Measurements from ENCODE around the gene PLCD3. TPM values are rescaled to one million over a fixed set of nuclear protein-coding genes. Genes with fewer than 3 reads are reported as not detected.

The PLCD3 gene
- total and polyA plus RNA-seq, 11 donors, result 92.8 to 207 (median 114) TPM

DNA sequence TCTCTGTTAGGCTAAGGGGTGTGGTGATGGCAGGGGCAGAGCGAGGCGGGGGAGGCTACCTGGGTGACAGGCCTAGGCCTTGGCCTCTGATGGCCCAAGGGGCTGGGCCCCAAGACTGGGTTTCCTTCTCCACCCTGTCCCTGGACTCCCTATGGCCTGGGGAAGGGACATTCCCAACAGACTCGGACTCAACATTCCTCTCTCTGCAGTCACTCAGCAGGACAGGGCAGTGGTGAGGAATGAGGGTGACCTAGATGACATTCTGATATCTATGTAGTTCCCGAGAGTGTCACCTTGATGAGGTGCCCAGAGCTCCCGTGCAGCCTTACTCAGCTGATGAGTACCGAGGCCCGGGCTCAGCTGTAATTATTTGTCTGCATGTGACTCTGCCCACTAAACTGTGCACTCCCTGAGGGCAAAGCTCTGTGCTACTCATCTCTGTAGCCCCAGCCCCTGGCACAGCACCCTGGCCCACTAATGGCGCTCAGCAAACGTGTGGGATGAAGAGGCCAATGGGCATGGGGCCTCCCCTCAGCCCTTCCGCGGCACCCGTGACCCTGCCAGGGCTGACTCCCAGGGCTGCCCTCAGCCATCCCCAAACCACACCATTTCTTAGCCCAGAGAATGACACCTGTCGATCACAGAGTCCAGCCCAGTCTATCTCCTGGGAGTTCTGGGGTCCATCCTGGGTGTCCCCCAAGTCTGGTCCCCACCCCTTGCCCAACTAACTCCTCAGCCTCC is 2.2 kb downstream of the PLCD3 start:
- Histone ChIP-seq H3K9me3 (no peaks in the 10 kb centered on the region), H3K36me3 (no peaks in the 10 kb centered on the region), H3K4me3 (peak overlapping the region in 2 of 12 donors; percentile 7 to 89), H3K27ac (peak overlapping the region in 11 of 12 donors; percentile 77 to 99 (median 85)), H3K27me3 (no peaks in the 10 kb centered on the region), H3K4me1 (peaks cover 8 to 67% (median 51%) of the 10 kb centered on the region in 12 donors)
- TF ChIP-seq, protein P1, sequence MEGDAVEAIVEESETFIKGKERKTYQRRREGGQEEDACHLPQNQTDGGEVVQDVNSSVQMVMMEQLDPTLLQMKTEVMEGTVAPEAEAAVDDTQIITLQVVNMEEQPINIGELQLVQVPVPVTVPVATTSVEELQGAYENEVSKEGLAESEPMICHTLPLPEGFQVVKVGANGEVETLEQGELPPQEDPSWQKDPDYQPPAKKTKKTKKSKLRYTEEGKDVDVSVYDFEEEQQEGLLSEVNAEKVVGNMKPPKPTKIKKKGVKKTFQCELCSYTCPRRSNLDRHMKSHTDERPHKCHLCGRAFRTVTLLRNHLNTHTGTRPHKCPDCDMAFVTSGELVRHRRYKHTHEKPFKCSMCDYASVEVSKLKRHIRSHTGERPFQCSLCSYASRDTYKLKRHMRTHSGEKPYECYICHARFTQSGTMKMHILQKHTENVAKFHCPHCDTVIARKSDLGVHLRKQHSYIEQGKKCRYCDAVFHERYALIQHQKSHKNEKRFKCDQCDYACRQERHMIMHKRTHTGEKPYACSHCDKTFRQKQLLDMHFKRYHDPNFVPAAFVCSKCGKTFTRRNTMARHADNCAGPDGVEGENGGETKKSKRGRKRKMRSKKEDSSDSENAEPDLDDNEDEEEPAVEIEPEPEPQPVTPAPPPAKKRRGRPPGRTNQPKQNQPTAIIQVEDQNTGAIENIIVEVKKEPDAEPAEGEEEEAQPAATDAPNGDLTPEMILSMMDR (IDR thresholded peaks at IDR 0.05), result no peak
- no peak for TF ChIP-seq POLR2A (IDR thresholded peaks at IDR 0.05)
- ATAC-seq, result peak in 1 of 4 donors; percentile 0
- WGBS, 4 donors, result 49 to 60% (median 57%) methylated on average over 12 to 13 of the region's 13 CpGs
- intact Hi-C loops (cut with DNase I), result loop anchor here in 9 of 10 donors (2.0 to 10.0 kb wide), 7 partner anchors 33 to 355 kb away; partner anchors contain the start of genes DCAKD (in 1 of the 9) and NMT1 (in 1 of the 9)
- DNase-seq, result peak in 3 of 5 donors; percentile 17 to 47 (median 32)

DNA sequence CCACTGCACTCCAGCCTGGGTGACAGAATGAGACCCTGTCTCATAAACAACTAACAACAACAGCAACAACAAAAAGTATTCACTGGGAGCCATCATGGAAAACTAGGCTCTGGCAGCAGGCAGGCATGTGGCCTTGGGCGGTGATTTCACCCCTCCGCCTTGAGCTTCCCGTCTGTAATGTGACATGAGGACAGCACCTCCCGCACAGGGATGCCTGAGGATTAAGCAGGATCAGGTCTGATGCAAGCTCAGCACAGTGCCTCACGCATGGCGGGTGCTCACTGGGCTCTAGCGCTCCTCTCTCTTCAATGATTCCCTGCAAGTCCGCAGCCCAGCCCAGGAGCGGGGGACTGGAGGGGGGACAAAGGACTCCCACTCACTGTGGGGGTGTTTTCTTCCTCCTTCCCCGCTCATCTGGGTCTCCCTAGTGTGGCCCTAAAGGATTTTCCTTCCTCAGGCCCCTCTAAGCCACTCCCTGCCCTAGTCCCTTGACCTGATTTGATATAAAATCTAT is 2.8 kb downstream of the PLCD3 start:
- intact Hi-C loops (cut with DNase I), result loop anchor here in 3 of 10 donors (2.0 to 10.0 kb wide), 2 partner anchors 37 to 355 kb away; no protein-coding TSS in a partner anchor
- Histone ChIP-seq H3K4me3 (peak overlapping the region in 1 of 12 donors; percentile 7), H3K9me3 (no peaks in the 10 kb centered on the region), H3K36me3 (no peaks in the 10 kb centered on the region), H3K27me3 (no peaks in the 10 kb centered on the region), H3K4me1 (peaks cover 10 to 69% (median 54%) of the 10 kb centered on the region in 12 donors), H3K27ac (peak overlapping the region in 11 of 12 donors; percentile 77 to 99 (median 85))
- TF ChIP-seq POLR2A (IDR thresholded peaks at IDR 0.05), result no peak
- TF ChIP-seq, protein P1 (IDR thresholded peaks at IDR 0.05), result no peak
- ATAC-seq (peak in 2 of 4 donors; percentile 19 to 21), DNase-seq (peak; percentile 39 to 76 (median 62))
- WGBS, 4 donors, result 46 to 54% (median 49%) methylated on average over 10 of the region's 10 CpGs

DNA sequence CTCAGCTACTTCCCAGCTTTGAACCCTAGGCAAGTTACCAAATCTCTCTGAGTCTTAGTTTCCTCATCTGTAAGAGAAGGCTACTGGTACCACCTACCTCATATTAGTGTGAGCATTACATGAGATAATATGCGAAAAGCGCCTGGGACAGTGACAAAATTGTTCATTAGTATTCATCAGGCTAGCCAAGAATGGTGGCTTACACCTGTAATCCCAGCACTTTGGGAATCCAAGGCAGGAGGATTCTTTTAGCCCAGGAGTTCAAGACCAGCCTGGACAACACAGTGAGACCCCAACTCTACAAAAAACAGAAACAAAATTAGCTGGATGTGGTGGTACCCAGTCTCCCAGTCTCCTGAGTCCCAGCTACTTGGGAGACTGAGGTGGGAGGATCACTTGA is 3.3 kb downstream of the PLCD3 start:
- TF ChIP-seq, protein P1 (IDR thresholded peaks at IDR 0.05), result no peak
- TF ChIP-seq POLR2A (IDR thresholded peaks at IDR 0.05), result no peak
- Histone ChIP-seq H3K36me3 (no peaks in the 10 kb centered on the region), H3K4me3 (no peak overlapping the region), H3K4me1 (peaks cover 14 to 74% (median 58%) of the 10 kb centered on the region in 12 donors), H3K9me3 (no peaks in the 10 kb centered on the region), H3K27ac (peak overlapping the region in 11 of 12 donors; percentile 77 to 99 (median 85)), H3K27me3 (no peaks in the 10 kb centered on the region)
- DNase-seq (no peak), ATAC-seq (no peak)
- 96 to 100% (median 97%) methylated on average over 2 of the region's 2 CpGs for WGBS, 4 donors
- intact Hi-C loops (cut with DNase I), result loop anchor here in 3 of 10 donors (2.0 to 10.0 kb wide), 2 partner anchors 36 to 354 kb away; no protein-coding TSS in a partner anchor

DNA sequence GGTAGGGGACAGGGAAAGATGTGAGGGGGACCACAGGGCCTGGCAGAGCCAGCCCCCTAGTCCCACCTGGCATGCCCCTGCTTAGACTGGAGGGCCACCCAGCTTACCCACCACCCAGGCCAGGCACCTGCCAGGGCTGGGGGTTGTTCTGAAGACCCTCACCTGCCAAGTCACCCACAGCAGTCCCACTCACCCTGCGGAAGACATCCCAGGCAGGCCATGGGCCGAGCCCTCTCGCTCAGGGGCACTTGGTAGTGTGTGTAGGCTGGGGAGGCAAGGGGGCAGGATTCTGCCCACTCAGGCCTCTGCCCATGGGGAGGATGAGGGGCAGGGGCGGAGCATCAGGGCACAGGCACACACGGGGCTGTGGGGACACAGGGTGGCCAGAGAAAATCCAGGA is 4.0 kb downstream of the PLCD3 start:
- TF ChIP-seq POLR2A (IDR thresholded peaks at IDR 0.05), result peak in 1 of 2 donors; percentile 5
- TF ChIP-seq, protein P1 (IDR thresholded peaks at IDR 0.05), result no peak
- Histone ChIP-seq H3K36me3 (no peaks in the 10 kb centered on the region), H3K27me3 (no peaks in the 10 kb centered on the region), H3K4me3 (peak overlapping the region in 2 of 12 donors; percentile 4 to 5), H3K9me3 (no peaks in the 10 kb centered on the region), H3K27ac (peak overlapping the region; percentile 74 to 99 (median 84)), H3K4me1 (peaks cover 14 to 80% (median 65%) of the 10 kb centered on the region in 12 donors)
- WGBS, 4 donors, result 76 to 83% (median 78%) methylated on average over 5 of the region's 5 CpGs
- intact Hi-C loops (cut with DNase I), result loop anchor here in 3 of 10 donors (2.0 to 10.0 kb wide), 2 partner anchors 36 to 354 kb away; no protein-coding TSS in a partner anchor
- ATAC-seq (no peak), DNase-seq (peak in 1 of 5 donors; percentile 27)
